PFSK-1 (cell line): Measurements from ENCODE around the gene NPM1.

Experiments used
- FOXP2 ChIP-seq: optimal IDR thresholded peaks from 2 replicates; pipeline ENCODE3; 2011; ENCODE audit warnings: borderline replicate concordance, control low read depth, inconsistent platforms; ENCODE audit not compliant: insufficient read depth; ENCODE audit errors: extremely low read length, extremely low read depth
- POLR2AphosphoS5 ChIP-seq: IDR thresholded peaks from 2 replicates; pipeline ENCODE4 v1.6.1; 2012; ENCODE audit warnings: low read depth, mild to moderate bottlenecking, control low read depth, low read length, moderate library complexity
- SIN3A ChIP-seq: IDR thresholded peaks from 2 replicates; pipeline ENCODE4 v1.6.1; 2012; ENCODE audit warnings: mild to moderate bottlenecking, low read length, moderate library complexity, borderline replicate concordance; ENCODE audit not compliant: insufficient read depth
- TAF1 ChIP-seq: IDR thresholded peaks from 2 replicates; pipeline ENCODE4 v1.6.1; 2012; ENCODE audit warnings: low read length, control low read depth, borderline replicate concordance; ENCODE audit not compliant: insufficient read depth
- TF ChIP-seq, protein P1 (sequence below), 2 experiments: IDR thresholded peaks; 2 replicates each; pipeline versions ENCODE4 v1.6.1 to v1.8.0; 2011 to 2012; ENCODE audit warnings: low read depth in 2 of 2, low read length in 2 of 2, control low read depth in 1 of 2, inconsistent platforms in 1 of 2, mild to moderate bottlenecking in 1 of 2, moderate library complexity in 1 of 2; ENCODE audit not compliant: insufficient read depth in 1 of 2

NPM1 gene

DNA sequence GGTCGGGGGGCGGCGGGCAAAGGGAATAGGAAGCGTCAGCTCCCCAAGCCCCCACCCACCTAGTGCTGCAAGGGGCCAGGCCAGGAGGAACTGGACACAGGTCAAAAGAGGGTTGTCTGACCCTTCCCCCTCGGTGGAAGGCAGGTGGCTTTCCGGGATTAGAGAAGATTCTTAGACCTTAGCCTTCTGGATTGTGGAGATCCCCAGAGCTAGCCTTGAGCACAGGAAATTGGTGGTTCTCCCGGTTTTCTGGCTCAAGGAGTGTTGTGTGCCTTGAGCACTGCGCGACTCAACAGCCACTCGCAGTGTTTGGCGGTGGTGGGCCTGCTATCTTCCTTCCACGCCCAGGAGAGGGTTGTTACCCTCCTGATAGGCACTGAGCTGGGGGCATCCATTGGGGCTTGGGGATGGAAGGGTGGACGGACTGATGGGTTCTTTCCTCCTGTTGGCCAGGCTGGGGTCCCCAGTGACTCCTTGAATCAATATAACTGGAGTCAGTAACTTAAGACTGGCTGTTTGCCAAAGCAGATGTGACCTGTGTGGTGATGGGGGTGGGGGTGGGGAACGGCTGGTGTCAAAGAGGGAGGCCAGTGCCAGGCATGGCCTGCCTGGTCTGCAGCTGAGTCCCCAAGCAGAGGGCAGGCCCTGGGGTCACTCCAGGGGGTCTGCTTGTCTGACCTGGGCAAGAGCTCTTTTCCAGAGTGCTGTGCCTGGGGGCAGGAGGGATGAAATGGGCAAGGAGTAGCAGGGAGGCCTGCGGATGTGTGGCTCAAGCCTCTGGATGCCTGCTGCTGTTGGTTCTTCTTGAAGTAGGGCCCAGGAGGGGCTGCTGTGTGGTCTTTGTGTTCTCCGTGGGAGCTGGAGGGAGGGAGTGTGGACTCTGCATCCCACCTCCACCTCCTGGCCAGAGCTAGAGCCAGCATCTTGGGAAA lies 33.9 kb downstream of the NPM1 start:
- TF ChIP-seq TAF1: no peak

- TF ChIP-seq FOXP2 (no peak), TAF1 (no peak), SIN3A (no peak), POLR2AphosphoS5 (no peak)
- TF ChIP-seq, protein P1, sequence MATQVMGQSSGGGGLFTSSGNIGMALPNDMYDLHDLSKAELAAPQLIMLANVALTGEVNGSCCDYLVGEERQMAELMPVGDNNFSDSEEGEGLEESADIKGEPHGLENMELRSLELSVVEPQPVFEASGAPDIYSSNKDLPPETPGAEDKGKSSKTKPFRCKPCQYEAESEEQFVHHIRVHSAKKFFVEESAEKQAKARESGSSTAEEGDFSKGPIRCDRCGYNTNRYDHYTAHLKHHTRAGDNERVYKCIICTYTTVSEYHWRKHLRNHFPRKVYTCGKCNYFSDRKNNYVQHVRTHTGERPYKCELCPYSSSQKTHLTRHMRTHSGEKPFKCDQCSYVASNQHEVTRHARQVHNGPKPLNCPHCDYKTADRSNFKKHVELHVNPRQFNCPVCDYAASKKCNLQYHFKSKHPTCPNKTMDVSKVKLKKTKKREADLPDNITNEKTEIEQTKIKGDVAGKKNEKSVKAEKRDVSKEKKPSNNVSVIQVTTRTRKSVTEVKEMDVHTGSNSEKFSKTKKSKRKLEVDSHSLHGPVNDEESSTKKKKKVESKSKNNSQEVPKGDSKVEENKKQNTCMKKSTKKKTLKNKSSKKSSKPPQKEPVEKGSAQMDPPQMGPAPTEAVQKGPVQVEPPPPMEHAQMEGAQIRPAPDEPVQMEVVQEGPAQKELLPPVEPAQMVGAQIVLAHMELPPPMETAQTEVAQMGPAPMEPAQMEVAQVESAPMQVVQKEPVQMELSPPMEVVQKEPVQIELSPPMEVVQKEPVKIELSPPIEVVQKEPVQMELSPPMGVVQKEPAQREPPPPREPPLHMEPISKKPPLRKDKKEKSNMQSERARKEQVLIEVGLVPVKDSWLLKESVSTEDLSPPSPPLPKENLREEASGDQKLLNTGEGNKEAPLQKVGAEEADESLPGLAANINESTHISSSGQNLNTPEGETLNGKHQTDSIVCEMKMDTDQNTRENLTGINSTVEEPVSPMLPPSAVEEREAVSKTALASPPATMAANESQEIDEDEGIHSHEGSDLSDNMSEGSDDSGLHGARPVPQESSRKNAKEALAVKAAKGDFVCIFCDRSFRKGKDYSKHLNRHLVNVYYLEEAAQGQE (IDR thresholded peaks at IDR 0.05; ENCODE audit: insufficient read depth in 1 of 2, low read depth in 2 of 2, low read length in 2 of 2): no peak
Measured at GRCh38 chr5:171422495-171422894, 34.8 kb downstream of the NPM1 start.

DNA sequence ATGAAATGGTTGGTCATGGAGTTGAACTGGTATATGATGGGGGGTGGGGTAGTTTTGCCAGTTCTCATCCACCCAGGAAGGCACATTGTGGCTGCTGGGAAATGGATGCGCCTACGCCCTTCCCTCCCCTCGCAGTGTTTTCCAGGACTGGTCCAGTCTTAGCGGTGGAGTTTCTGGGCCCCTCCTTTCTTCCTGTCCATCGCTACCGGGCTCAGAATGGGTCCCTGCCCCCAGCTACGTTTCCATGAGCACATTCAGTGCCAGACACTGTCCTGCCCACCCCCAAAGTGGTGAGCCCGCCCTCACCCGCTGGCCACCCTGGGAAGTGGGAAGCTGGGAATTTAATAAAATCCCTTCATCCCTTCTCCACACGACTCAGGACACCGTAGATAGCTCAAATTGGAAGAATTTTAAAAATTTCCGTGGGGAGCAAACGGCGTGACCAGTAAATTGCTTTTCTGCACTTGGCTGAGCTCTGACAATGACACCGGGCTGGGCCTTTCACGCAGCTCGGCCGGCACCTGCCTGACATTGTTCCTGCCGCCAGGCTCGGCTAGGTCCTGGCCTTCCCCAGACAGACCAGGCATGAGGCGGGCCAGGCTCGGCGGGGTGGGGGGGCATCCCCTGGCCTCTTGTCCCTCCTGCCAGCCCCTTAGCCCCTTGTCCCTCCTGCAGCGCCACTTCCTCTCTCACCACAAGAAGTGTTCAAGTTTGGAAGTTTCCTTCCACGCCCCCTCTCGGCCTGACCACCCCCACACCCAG lies 35.4 kb downstream of the NPM1 start:
- TF ChIP-seq, protein P1 (IDR thresholded peaks at IDR 0.05; ENCODE audit: insufficient read depth in 1 of 2, low read depth in 2 of 2, low read length in 2 of 2): no peak
- TF ChIP-seq TAF1 (no peak), SIN3A (no peak), POLR2AphosphoS5 (no peak)

- TF ChIP-seq SIN3A (no peak), FOXP2 (no peak), POLR2AphosphoS5 (no peak), TAF1 (no peak)
- TF ChIP-seq, protein P1 (IDR thresholded peaks at IDR 0.05; ENCODE audit: insufficient read depth in 1 of 2, low read depth in 2 of 2, low read length in 2 of 2): no peak
Measured at GRCh38 chr5:171424726-171425125, 37.1 kb downstream of the NPM1 start.

GRCh38 chr5:171425596-171426244 lies 38.1 kb downstream of the NPM1 start:
- TF ChIP-seq FOXP2 (no peak), SIN3A (no peak)

DNA sequence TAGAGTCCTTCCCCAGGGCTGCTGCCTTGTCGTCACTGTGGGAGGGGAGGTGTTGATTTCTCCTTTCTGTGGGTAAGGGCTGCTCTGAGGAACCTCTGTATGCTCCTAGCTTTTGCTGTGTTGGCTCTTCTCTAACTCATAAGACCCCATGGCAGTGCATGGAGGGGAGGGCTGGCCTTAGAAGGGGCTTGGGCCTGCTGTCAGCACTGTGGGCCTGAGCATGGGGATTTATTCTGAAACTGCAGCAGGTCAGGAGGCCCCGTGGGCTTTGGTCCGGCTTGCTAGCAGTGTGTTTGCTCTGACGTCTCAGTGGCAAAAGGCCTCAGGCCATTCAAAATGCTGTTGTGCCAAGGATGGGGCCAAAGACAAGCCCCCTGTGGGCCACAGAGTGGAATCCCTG lies 38.6 kb downstream of the NPM1 start:
- no peak for TF ChIP-seq FOXP2
- no peak for TF ChIP-seq TAF1
- TF ChIP-seq, protein P1 (IDR thresholded peaks at IDR 0.05; ENCODE audit: insufficient read depth in 1 of 2, low read depth in 2 of 2, low read length in 2 of 2): no peak
- TF ChIP-seq SIN3A: no peak
- TF ChIP-seq POLR2AphosphoS5: no peak
